Keratinocyte (primary cell): ENCODE measurements around the gene CCNG2. TPM values are rescaled to one million over a fixed set of nuclear protein-coding genes. Genes with fewer than 3 reads are reported as not detected.

Experiments
- DNase-seq: peaks from one replicate; pipeline ENCODE4 v3.0.0-alpha.2; 2011; ENCODE audit warnings: low read depth, missing footprints, low spot score
- FAIRE-seq: peaks from 2 replicates; lab custom pipeline; 2011; peaks lifted over from hg19 to GRCh38; lab: Jason Lieb, UNC
- H2AFZ ChIP-seq: 2 replicates; pipeline ENCODE4 v1.6.0; 2012; ENCODE audit warnings: low read length, control low read depth, inconsistent platforms; ENCODE audit not compliant: control insufficient read depth
- H3K27ac ChIP-seq: 2 replicates; pipeline ENCODE4 v1.5.1; 2011; ENCODE audit warnings: low read length; ENCODE audit not compliant: control insufficient read depth, insufficient read depth
- H3K27me3 ChIP-seq: 3 replicates; pipeline ENCODE4 v1.6.0; 2011; ENCODE audit warnings: low read length; ENCODE audit not compliant: control insufficient read depth, insufficient read depth; ENCODE audit errors: extremely low read depth
- H3K36me3 ChIP-seq, 2 experiments: 2 replicates in 1 of 2; 3 replicates in 1 of 2; pipeline ENCODE4 v1.5.1; 2011; ENCODE audit warnings: low read length in 2 of 2, mild to moderate bottlenecking in 1 of 2; ENCODE audit not compliant: control insufficient read depth in 2 of 2, insufficient read depth in 2 of 2; ENCODE audit errors: extremely low read depth in 1 of 2
- H3K4me1 ChIP-seq: 3 replicates; pipeline ENCODE4 v1.5.1; 2011; ENCODE audit warnings: low read length; ENCODE audit not compliant: control insufficient read depth, insufficient read depth; ENCODE audit errors: extremely low read depth
- H3K4me2 ChIP-seq: 3 replicates; pipeline ENCODE4 v1.6.0; 2011; ENCODE audit warnings: low read depth, low read length; ENCODE audit not compliant: control insufficient read depth, insufficient read depth; ENCODE audit errors: extremely low read depth
- H3K4me3 ChIP-seq, 3 experiments: fragments of 200-600 bp in 1 of 3; sonication (generic) in 1 of 3; 2 replicates in 2 of 3; 3 replicates in 1 of 3; pipeline ENCODE4 v1.5.1; 2011 to 2016; ENCODE audit warnings: low read length in 3 of 3, mild to moderate bottlenecking in 3 of 3, control low read depth in 2 of 3, inconsistent platforms in 1 of 3, low read depth in 1 of 3, mixed read lengths in 1 of 3, mixed run types in 1 of 3, moderate library complexity in 1 of 3; ENCODE audit not compliant: control insufficient read depth in 2 of 3, insufficient read depth in 2 of 3; ENCODE audit errors: extremely low read depth in 1 of 3
- H3K79me2 ChIP-seq: 2 replicates; pipeline ENCODE4 v1.6.0; 2012; ENCODE audit warnings: low read length; ENCODE audit not compliant: control insufficient read depth, insufficient read depth
- H3K9ac ChIP-seq: 3 replicates; pipeline ENCODE4 v1.6.0; 2011; ENCODE audit warnings: low read length; ENCODE audit not compliant: control insufficient read depth, insufficient read depth; ENCODE audit errors: extremely low read depth
- H3K9me1 ChIP-seq: 3 replicates; pipeline ENCODE4 v1.6.0; 2011; ENCODE audit warnings: low read length; ENCODE audit not compliant: control insufficient read depth, insufficient read depth; ENCODE audit errors: extremely low read depth
- H3K9me3 ChIP-seq: 2 replicates; pipeline ENCODE4 v1.5.1; 2012; ENCODE audit warnings: low read depth, low read length; ENCODE audit not compliant: control insufficient read depth
- H4K20me1 ChIP-seq: 3 replicates; pipeline ENCODE4 v1.6.0; 2011; ENCODE audit warnings: low read length; ENCODE audit not compliant: control insufficient read depth, insufficient read depth; ENCODE audit errors: extremely low read depth
- CTCF ChIP-seq, 3 experiments: IDR thresholded peaks in 1 of 3; conservative IDR thresholded peaks in 1 of 3; optimal IDR thresholded peaks in 1 of 3; 2 replicates in 2 of 3; 3 replicates in 1 of 3; pipeline versions ENCODE3 to v1.5.1; 2011; ENCODE audit warnings: low read length in 3 of 3, mild to moderate bottlenecking in 3 of 3, moderate library complexity in 2 of 3, control low read depth in 1 of 3, inconsistent platforms in 1 of 3; ENCODE audit not compliant: insufficient read depth in 2 of 3; ENCODE audit errors: extremely low read depth in 1 of 3
- EZH2 ChIP-seq: IDR thresholded peaks from one replicate; pipeline ENCODE4 v1.6.1; 2012; ENCODE audit warnings: inconsistent platforms, mild to moderate bottlenecking, low read length, moderate library complexity
- dilution Hi-C: fragments of 300-500 bp; cut with MboI; formaldehyde crosslinking; loops from one replicate; pipeline ENCODE4 v1.7.0; 2020; ENCODE audit warnings: low sequenced_read_pairs; ENCODE audit not compliant: extremely low pct_ligation_motif_present
- polyA plus RNA-seq, 5 experiments: library from polyadenylated mRNA; depleted of rRNA in 3 of 5; stranded (reverse) in 3 of 5; stranded (forward) in 1 of 5; unstranded in 1 of 5; fragments of >200 nt; gene quantifications; 1 replicate in 1 of 5; 2 replicates in 3 of 5; 3 replicates in 1 of 5; pipeline versions ENCODE4 v1.2.1 to v1.2.3, GENCODE V29; 2011 to 2012; ENCODE audit warnings: missing spikeins in 2 of 5, low read depth in 1 of 5, low replicate concordance in 1 of 5

Gene CCNG2
- polyA plus RNA-seq, 1 donor (not counting 4 experiments of a cell fraction or from before 2014, with no cell fraction given) = 96.9 TPM

GRCh38 chr4:77202491-77202890 lies 45.5 kb downstream of the CCNG2 start:
- peak overlapping the region; percentile 72 for H3K4me2 ChIP-seq
- H3K79me2 ChIP-seq = no peaks in the 10 kb centered on the region
- no peaks in the 10 kb centered on the region for H3K36me3 ChIP-seq
- H3K27me3 ChIP-seq = no peaks in the 10 kb centered on the region
- H3K9ac ChIP-seq = no peak overlapping the region
- peak; percentile 71 for DNase-seq
- peak overlapping the region in 1 of 3 experiments; percentile 33 for H3K4me3 ChIP-seq
- H3K4me1 ChIP-seq = peaks cover 43% of the 10 kb centered on the region
- peak; percentile 100 for FAIRE-seq
- H4K20me1 ChIP-seq = no peaks in the 10 kb centered on the region
- no peak for TF ChIP-seq CTCF (optimal IDR thresholded peaks at IDR 0.05 in 1 of 3, IDR thresholded peaks at IDR 0.05 in 1 of 3, conservative IDR thresholded peaks at IDR 0.05 in 1 of 3; ENCODE audit: extremely low read depth in 1 of 3, insufficient read depth in 2 of 3, low read length in 3 of 3)
- no peak for TF ChIP-seq EZH2
- dilution Hi-C loops = no loop called here
- H3K27ac ChIP-seq = peak overlapping the region; percentile 79
- no peaks in the 10 kb centered on the region for H3K9me3 ChIP-seq
- H2AFZ ChIP-seq = no peak overlapping the region
- H3K9me1 ChIP-seq = no peaks in the 10 kb centered on the region

- dilution Hi-C loops = no loop called here
- FAIRE-seq (no peak), DNase-seq (peak; percentile 74)
- TF ChIP-seq EZH2 (no peak), CTCF (optimal IDR thresholded peaks at IDR 0.05 in 1 of 3, IDR thresholded peaks at IDR 0.05 in 1 of 3, conservative IDR thresholded peaks at IDR 0.05 in 1 of 3; ENCODE audit: extremely low read depth in 1 of 3, insufficient read depth in 2 of 3, low read length in 3 of 3) (peak; percentile 77 to 86 (median 84))
- Histone ChIP-seq H3K9ac (no peak overlapping the region), H3K36me3 (no peaks in the 10 kb centered on the region), H3K9me1 (no peaks in the 10 kb centered on the region), H3K4me1 (peaks cover 39% of the 10 kb centered on the region), H3K4me2 (peak overlapping the region; percentile 72), H2AFZ (no peak overlapping the region), H3K4me3 (no peak overlapping the region), H3K9me3 (no peaks in the 10 kb centered on the region), H3K79me2 (no peaks in the 10 kb centered on the region), H3K27ac (peak overlapping the region; percentile 44), H3K27me3 (no peaks in the 10 kb centered on the region), H4K20me1 (no peaks in the 10 kb centered on the region)
Measured at GRCh38 chr4:77203380-77204197, 46.6 kb downstream of the CCNG2 start.
